GM11168 (cell line): ENCODE results near the gene NUTM2D.
"Not testable (repeated sequence)": the region's sequence is repeated elsewhere in the genome, so short reads cannot be mapped to it uniquely, and the experiment has no call there.

Experiments used
- in situ Hi-C: fragments of 300-500 bp; cut with MboI; formaldehyde crosslinking; loops from one replicate; pipeline ENCODE4 v1.12.0; 2022; ENCODE audit warnings: low sequenced_read_pairs; ENCODE audit not compliant: unreplicated experiment

The NUTM2D gene

GRCh38 chr10:87358159-87358558 is 615 bp downstream of the NUTM2D start:
- in situ Hi-C loops = not testable (repeated sequence)

DNA sequence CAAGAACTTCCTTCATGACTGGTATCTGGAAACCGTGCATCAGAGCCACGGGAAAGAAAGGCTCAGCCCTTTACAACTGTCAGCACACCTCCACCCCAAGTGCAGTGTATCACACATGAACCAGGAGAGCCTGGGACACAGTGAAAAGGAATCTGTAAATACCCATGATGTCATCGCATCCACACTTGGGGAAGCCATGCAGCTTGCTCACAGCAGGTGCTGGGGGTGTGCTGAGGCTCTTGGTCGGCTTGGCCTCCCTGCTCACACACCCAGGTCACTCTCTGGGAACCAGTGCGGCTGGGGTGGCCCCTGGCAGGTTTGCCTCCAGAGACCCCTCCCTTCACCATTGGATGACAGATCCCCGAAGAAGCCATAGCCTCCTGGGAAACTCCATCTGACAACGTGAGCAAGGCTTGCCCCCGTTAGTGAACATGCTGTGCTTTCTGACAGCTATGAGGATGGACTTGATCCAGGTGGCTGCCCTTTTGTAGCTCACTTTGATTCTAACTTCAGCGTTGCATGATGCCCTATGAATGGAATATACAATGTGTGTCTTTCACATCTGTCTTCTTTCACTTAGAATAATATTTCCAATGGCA is 12.1 kb downstream of the NUTM2D start:
- in situ Hi-C loops = not testable (repeated sequence)

- in situ Hi-C loops = not testable (repeated sequence)
Observed at GRCh38 chr10:87374091-87374490, 16.5 kb downstream of the NUTM2D start.

GRCh38 chr10:87379115-87379514 is 21.6 kb downstream of the NUTM2D start:
- in situ Hi-C loops = not testable (repeated sequence)

GRCh38 chr10:87383149-87383857 is 25.8 kb downstream of the NUTM2D start:
- in situ Hi-C loops = not testable (repeated sequence)

DNA sequence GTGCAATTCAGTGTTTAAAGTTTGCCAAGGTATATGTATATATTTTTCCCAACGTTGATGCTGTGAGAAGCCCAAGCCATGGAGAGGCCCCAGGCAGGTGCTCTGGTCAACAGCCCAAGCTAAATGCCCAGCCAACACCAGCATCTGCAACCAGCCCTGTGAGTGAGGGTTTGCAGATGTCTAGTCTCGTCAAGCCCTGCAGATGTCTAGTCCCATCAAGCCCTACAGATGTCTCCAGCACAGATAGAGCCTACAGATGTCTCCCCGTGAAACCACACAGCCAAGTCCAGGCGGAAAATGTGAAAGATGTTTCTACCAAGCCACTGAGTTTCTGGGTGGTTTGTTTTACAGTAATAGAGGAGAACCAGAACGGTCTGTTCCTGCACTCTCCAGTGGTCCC is 26.7 kb downstream of the NUTM2D start:
- in situ Hi-C loops = not testable (repeated sequence)

- in situ Hi-C loops = not testable (repeated sequence)
Observed at GRCh38 chr10:87385762-87386360, 28.3 kb downstream of the NUTM2D start.

GRCh38 chr10:87391360-87391759 is 33.8 kb downstream of the NUTM2D start:
- in situ Hi-C loops = not testable (repeated sequence)

DNA sequence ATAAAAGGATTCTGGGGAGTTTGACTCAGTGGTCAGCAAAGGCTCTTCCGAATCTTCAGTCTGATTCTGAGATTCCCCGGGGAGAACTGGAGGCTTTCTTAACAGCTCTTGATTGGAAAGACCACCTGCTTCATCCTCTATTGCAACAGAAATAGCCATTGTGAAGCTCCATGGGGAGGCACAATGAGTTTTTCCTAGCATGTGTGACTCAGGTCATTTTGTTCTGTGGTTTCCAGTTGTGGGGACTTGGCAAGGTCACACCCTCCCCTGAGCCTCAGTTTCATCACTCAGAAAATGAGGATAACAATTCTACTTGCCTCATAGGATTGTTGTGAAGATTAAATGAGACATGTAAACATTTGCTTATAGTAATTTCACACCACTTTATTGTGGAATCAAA is 38.7 kb downstream of the NUTM2D start:
- in situ Hi-C loops = not testable (repeated sequence)

GRCh38 chr10:87398436-87398835 is 40.9 kb downstream of the NUTM2D start:
- in situ Hi-C loops = not testable (repeated sequence)

DNA sequence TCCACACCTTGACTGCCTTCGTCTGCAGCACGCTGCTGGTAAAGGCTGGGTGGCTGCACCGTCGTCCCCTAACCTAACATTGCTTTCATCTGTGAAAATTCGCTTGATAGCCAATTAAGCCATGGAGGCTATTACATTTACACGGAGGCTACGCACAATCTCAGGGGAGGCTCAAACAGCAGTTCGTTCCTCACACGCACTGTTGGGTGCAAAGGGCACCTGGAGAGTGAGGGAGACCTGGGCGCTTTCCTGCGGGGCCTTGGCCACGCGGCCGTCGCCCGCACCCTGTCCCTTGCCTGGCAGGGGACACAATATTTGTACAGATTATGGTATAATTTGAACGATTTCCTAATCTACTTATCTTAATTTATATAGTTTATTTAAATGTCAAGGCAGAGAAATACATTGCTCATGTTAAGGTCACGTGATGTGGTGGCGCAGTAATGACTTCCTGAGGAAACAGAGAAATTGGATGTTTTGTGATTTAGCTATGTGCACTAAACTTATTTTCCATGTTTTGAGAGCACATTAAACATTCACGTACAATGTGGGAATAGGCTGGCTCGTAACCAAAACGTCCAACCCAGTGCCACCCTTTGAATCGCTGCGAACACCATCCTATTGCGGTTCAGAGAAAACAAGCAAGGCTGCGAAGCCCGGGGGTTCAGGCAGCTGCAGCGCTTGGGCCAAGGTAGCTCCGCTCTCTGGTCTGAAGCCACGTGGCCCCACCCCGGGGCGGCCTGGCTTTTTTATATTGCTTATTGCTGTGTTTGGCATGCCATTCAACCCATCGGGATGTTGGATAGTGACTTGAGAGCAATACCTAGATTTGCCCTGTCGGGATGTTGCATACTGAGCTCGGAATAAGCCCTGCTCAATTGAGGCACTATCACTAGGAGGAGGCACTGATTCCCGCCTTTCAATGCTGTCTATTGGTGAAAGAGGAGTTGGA is 50.2 kb downstream of the NUTM2D start:
- in situ Hi-C loops = not testable (repeated sequence)

DNA sequence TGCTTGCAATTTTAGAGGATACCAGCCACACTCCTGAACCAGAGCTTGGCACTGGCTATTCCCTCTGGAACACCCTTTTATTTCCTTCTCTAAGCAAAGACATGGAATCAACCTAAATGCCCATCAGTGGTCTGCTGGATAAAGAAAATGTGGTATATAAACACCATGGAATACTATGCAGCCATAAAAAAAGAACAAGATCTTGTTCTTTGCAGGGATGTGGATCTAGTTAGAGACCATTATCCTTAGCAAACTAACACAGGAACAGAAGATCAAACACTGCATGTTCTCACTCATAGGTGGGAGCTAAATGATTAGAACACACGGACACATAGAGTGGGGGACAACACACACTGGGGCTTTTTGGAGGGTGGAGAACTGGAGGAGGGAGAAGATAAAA is 56.4 kb downstream of the NUTM2D start:
- in situ Hi-C loops = not testable (repeated sequence)
